Spleen (tissue), 11 donors: ENCODE measurements around the gene INPP4B. TPM values are rescaled to one million over a fixed set of nuclear protein-coding genes. Genes with fewer than 3 reads are reported as not detected.
A peak's percentile ranks its signal among the peaks of the same experiment; 100 is the strongest.

Source experiments
- DNase-seq: peaks from one replicate; pipeline ENCODE4 v3.0.0-alpha.2; 2020
- H3K27ac ChIP-seq, 8 donors: fragments of 200-600 bp; sonication (generic) in 7 of 8; 1 replicate in 4 of 8; 2 replicates in 4 of 8; pipeline versions ENCODE4 v1.5.0 to v1.8.0; 2016 to 2021; ENCODE audit warnings: inconsistent platforms in 4 of 8, mild to moderate bottlenecking in 4 of 8, moderate library complexity in 1 of 8
- H3K27me3 ChIP-seq, 7 donors: fragments of 200-600 bp; sonication (generic) in 6 of 7; replicated peaks in 1 of 7; 1 replicate in 4 of 7; 2 replicates in 3 of 7; pipeline versions ENCODE4 v1.5.0 to v1.8.0; 2016 to 2021; ENCODE audit warnings: inconsistent platforms in 3 of 7, mild to moderate bottlenecking in 1 of 7
- H3K36me3 ChIP-seq, 6 donors: fragments of 200-600 bp; sonication (generic) in 5 of 6; 1 replicate in 4 of 6; 2 replicates in 2 of 6; pipeline versions ENCODE4 v1.5.0 to v1.8.0; 2016 to 2021; ENCODE audit warnings: inconsistent platforms in 2 of 6
- H3K4me1 ChIP-seq, 6 donors: fragments of 200-600 bp; sonication (generic) in 5 of 6; 1 replicate in 3 of 6; 2 replicates in 3 of 6; pipeline versions ENCODE4 v1.5.0 to v1.8.0; 2016 to 2021; ENCODE audit warnings: inconsistent platforms in 3 of 6
- H3K4me3 ChIP-seq, 8 donors: fragments of 200-600 bp; sonication (generic) in 7 of 8; 1 replicate in 4 of 8; 2 replicates in 4 of 8; pipeline versions ENCODE4 v1.5.0 to v1.8.0; 2016 to 2021; ENCODE audit warnings: inconsistent platforms in 4 of 8, mild to moderate bottlenecking in 4 of 8, moderate library complexity in 2 of 8
- H3K9me3 ChIP-seq, 8 donors: fragments of 200-600 bp; sonication (generic) in 7 of 8; 1 replicate in 4 of 8; 2 replicates in 4 of 8; pipeline versions ENCODE4 v1.5.0 to v1.8.0; 2016 to 2021; ENCODE audit warnings: inconsistent platforms in 4 of 8
- POLR2A ChIP-seq, 3 donors: fragments of 450-650 bp; IDR thresholded peaks; one replicate each; pipeline ENCODE4 v1.5.1; 2017; ENCODE audit warnings: antibody characterized with exemption in 3 of 3, mild to moderate bottlenecking in 1 of 3
- POLR2AphosphoS5 ChIP-seq, 3 donors: sonication (generic); formaldehyde crosslinking; IDR thresholded peaks; one replicate each; pipeline ENCODE4 v1.5.1; 2017; ENCODE audit warnings: antibody characterized with exemption in 3 of 3
- WGBS, 5 donors: extraction: QIAGEN DNeasy Blood & Tissue Kit in 3 of 5; methylation state at CpG; one replicate each; pipeline versions ENCODE4 v1.1.5 to v1.1.7; 2013 to 2018; 5-methylcytosine and 5-hydroxymethylcytosine counted together
- intact Hi-C: fragments of 100-400 bp; cut with DNase I; formaldehyde crosslinking; loops from one replicate; pipeline ENCODE4 v1.15.0; 2023; ENCODE audit warnings: low total_unique reads
- polyA plus RNA-seq, 3 donors: library from polyadenylated mRNA; stranded (reverse); fragments of 200-250 nt; gene quantifications; one replicate each; pipeline ENCODE4 v1.2.1, GENCODE V29; 2013
- total RNA-seq, 7 donors: library from RNA; depleted of rRNA in 3 of 7; stranded (reverse); fragments of >200 nt in 3 of 7; fragmentation: NEBNext Ultra II Directional in 4 of 7; extraction: Animal tissue kit (Norgen Biotek cat#: 25700) in 4 of 7; gene quantifications; one replicate each; pipeline versions ENCODE4 v1.1.0 to v1.2.1, GENCODE V29; 2016 to 2021
- TF ChIP-seq, protein P1 (sequence below), 11 experiments: fragments of 200-600 bp in 7 of 11; fragments of 450-650 bp in 4 of 11; sonication (generic) in 4 of 11; IDR thresholded peaks in 8 of 11; conservative IDR thresholded peaks in 3 of 11; 1 replicate in 7 of 11; 2 replicates in 4 of 11; pipeline versions ENCODE4 v1.4.0 to v1.8.0; 2016 to 2021; ENCODE audit warnings: antibody characterized with exemption in 11 of 11, inconsistent platforms in 4 of 11, mild to moderate bottlenecking in 1 of 11
- donor health status: healthy with polysubstance abuse.
- donor health status: DM: no; HTN: no; CAD: no; lungs with moderate emphysema.
- donor health status: DM: no; HTN: no; CAD: no.
- donor health status: Bipolar disorder and iron deficiency.
- donor health status: healthy.
- donor health status: DM: no; HTN: no; CAD: no.
- donor health status: DM: yes; HTN: yes; CAD: no.

INPP4B gene
- total and polyA plus RNA-seq, 10 donors, result 0.78 to 31.6 (median 26.8) TPM

- Histone ChIP-seq H3K36me3 (no peaks in the 10 kb centered on the region), H3K27ac (peak overlapping the region in 5 of 8 donors; percentile 63 to 79 (median 68)), H3K4me3 (peak overlapping the region in 7 of 8 donors; percentile 44 to 76 (median 51)), H3K4me1 (peaks cover 11 to 41% (median 22%) of the 10 kb centered on the region in 6 donors), H3K27me3 (peaks cover 0 to 55% (median 26%) of the 10 kb centered on the region in 7 donors), H3K9me3 (no peaks in the 10 kb centered on the region)
- 10 to 31% (median 22%) methylated on average over 1 of the region's 1 CpG for WGBS, 5 donors
- intact Hi-C loops, result loop anchor here (5.0 to 10.0 kb wide), 2 partner anchors 490 to 717 kb away; no protein-coding TSS in a partner anchor
- no peak for TF ChIP-seq POLR2A (IDR thresholded peaks at IDR 0.05)
- TF ChIP-seq POLR2AphosphoS5 (IDR thresholded peaks at IDR 0.05), result no peak
- TF ChIP-seq, protein P1, sequence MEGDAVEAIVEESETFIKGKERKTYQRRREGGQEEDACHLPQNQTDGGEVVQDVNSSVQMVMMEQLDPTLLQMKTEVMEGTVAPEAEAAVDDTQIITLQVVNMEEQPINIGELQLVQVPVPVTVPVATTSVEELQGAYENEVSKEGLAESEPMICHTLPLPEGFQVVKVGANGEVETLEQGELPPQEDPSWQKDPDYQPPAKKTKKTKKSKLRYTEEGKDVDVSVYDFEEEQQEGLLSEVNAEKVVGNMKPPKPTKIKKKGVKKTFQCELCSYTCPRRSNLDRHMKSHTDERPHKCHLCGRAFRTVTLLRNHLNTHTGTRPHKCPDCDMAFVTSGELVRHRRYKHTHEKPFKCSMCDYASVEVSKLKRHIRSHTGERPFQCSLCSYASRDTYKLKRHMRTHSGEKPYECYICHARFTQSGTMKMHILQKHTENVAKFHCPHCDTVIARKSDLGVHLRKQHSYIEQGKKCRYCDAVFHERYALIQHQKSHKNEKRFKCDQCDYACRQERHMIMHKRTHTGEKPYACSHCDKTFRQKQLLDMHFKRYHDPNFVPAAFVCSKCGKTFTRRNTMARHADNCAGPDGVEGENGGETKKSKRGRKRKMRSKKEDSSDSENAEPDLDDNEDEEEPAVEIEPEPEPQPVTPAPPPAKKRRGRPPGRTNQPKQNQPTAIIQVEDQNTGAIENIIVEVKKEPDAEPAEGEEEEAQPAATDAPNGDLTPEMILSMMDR (IDR thresholded peaks at IDR 0.05 in 8 of 11, conservative IDR thresholded peaks at IDR 0.05 in 3 of 11), result no peak
- DNase-seq, result no peak
Measured at GRCh38 chr4:142844782-142845181, 1.3 kb downstream of the INPP4B start.

- H3K4me3 ChIP-seq, result no peak overlapping the region
- H3K36me3 ChIP-seq, result no peaks in the 10 kb centered on the region
- intact Hi-C loops, result loop anchor here (5.0 to 10.0 kb wide), 2 partner anchors 486 to 713 kb away; no protein-coding TSS in a partner anchor
- 45 to 96% (median 84%) methylated on average over 1 of the region's 1 CpG for WGBS, 5 donors
- H3K4me1 ChIP-seq, result peaks cover 0 to 18% (median 6%) of the 10 kb centered on the region in 6 donors
- H3K9me3 ChIP-seq, result no peaks in the 10 kb centered on the region
- no peak overlapping the region for H3K27ac ChIP-seq
- H3K27me3 ChIP-seq, result peaks cover 0 to 16% (median 6%) of the 10 kb centered on the region in 7 donors
- TF ChIP-seq POLR2A (IDR thresholded peaks at IDR 0.05) (no peak), POLR2AphosphoS5 (IDR thresholded peaks at IDR 0.05) (no peak)
- TF ChIP-seq, protein P1 (IDR thresholded peaks at IDR 0.05 in 8 of 11, conservative IDR thresholded peaks at IDR 0.05 in 3 of 11), result peak in 7 of 11 experiments; percentile 28 to 75 (median 48)
- no peak for DNase-seq
Measured at GRCh38 chr4:142840516-142841123, 5.5 kb downstream of the INPP4B start.

DNA sequence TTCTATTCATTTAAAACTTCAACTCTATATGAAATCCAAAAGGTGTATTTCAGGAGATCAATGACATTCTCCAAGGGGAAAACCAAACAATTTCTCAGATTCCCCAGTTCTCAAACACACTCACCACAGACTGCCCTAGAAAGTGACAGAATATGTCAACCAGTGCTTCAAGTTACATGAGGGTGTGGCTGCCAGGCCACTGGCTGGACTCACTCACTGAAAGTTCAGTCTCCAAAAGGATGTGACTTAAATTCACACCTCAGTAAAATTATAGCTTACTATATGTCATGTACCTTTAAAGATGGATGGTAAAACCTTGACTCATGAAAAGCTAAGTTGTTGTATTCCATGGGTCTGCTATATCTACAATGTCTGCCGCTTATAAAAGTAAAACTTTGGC is 7.3 kb downstream of the INPP4B start:
- DNase-seq, result no peak
- H3K9me3 ChIP-seq, result no peaks in the 10 kb centered on the region
- H3K4me1 ChIP-seq, result no peaks in the 10 kb centered on the region
- intact Hi-C loops, result no loop called here
- WGBS, 5 donors, result 93 to 100% (median 97%) methylated on average over 1 of the region's 1 CpG
- no peaks in the 10 kb centered on the region for H3K36me3 ChIP-seq
- no peak overlapping the region for H3K27ac ChIP-seq
- H3K27me3 ChIP-seq, result no peaks in the 10 kb centered on the region
- TF ChIP-seq, protein P1 (IDR thresholded peaks at IDR 0.05 in 8 of 11, conservative IDR thresholded peaks at IDR 0.05 in 3 of 11), result no peak
- H3K4me3 ChIP-seq, result no peak overlapping the region

- intact Hi-C loops, result no loop called here
- Histone ChIP-seq H3K36me3 (no peaks in the 10 kb centered on the region), H3K4me3 (no peak overlapping the region), H3K9me3 (no peaks in the 10 kb centered on the region), H3K27ac (no peak overlapping the region), H3K4me1 (no peaks in the 10 kb centered on the region), H3K27me3 (no peaks in the 10 kb centered on the region)
- DNase-seq, result no peak
- TF ChIP-seq POLR2A (IDR thresholded peaks at IDR 0.05) (no peak), POLR2AphosphoS5 (IDR thresholded peaks at IDR 0.05) (no peak)
- 31 to 51% (median 42%) methylated on average over 5 of the region's 5 CpGs for WGBS, 5 donors
Measured at GRCh38 chr4:142832022-142832421, 14.1 kb downstream of the INPP4B start.
